HG03469 (cell line): ENCODE results near the gene CCDC40.
"Not testable (repeated sequence)": the region's sequence is repeated elsewhere in the genome, so short reads cannot be mapped to it uniquely, and the experiment has no call there.

Source experiments
- ATAC-seq: cut with Tn5 transposase; IDR thresholded peaks from one replicate; pipeline ENCODE4 v1.9.1; 2021; ENCODE audit warnings: mild to moderate bottlenecking, moderate library complexity, moderate number of reproducible peaks; ENCODE audit not compliant: unreplicated experiment

CCDC40 gene, protein sequence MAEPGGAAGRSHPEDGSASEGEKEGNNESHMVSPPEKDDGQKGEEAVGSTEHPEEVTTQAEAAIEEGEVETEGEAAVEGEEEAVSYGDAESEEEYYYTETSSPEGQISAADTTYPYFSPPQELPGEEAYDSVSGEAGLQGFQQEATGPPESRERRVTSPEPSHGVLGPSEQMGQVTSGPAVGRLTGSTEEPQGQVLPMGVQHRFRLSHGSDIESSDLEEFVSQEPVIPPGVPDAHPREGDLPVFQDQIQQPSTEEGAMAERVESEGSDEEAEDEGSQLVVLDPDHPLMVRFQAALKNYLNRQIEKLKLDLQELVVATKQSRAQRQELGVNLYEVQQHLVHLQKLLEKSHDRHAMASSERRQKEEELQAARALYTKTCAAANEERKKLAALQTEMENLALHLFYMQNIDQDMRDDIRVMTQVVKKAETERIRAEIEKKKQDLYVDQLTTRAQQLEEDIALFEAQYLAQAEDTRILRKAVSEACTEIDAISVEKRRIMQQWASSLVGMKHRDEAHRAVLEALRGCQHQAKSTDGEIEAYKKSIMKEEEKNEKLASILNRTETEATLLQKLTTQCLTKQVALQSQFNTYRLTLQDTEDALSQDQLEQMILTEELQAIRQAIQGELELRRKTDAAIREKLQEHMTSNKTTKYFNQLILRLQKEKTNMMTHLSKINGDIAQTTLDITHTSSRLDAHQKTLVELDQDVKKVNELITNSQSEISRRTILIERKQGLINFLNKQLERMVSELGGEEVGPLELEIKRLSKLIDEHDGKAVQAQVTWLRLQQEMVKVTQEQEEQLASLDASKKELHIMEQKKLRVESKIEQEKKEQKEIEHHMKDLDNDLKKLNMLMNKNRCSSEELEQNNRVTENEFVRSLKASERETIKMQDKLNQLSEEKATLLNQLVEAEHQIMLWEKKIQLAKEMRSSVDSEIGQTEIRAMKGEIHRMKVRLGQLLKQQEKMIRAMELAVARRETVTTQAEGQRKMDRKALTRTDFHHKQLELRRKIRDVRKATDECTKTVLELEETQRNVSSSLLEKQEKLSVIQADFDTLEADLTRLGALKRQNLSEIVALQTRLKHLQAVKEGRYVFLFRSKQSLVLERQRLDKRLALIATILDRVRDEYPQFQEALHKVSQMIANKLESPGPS

DNA sequence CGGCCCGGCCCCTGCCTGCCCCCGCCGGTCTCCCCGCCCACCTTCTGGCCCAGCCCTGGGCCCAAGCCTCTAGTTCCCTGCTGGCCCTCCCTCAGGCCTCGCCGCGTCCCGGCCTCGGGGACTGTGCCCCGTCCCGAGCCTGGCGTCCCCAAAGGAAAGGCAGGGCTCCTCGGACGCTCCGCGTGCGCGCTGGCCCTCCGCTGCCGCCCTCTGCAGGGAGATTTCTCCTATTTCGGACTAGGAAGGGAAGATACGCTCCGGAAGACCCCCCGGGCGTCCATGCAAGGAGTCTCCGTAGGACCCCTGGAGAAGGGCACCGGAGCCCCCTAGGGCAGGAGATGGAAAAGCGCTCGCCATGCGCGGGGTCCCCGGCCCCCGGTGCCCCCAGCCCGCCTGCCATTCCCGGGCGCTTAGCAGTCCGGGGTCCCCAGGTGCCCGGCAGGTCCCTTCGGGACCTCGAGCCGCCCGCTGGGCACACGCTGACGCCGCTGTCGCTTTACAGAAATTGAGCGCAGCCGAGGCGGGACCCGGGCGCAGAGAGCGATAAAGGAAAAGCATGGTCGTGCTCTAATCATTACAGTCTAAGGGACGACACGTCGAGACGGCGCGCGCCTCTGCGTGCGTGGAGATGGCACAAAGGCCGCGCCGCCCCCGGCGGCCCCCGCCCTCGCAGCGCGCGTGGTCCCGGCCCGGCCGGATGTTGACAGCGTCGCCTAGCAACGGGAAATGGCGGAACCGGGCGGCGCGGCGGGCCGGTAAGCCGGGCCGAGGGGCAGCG, at the start of gene CCDC40:
TSS of gene CCDC40 (plus strand) at position 706 of the 778 bp plus-strand sequence. CDS start at position 727, 21 bp downstream.
- ATAC-seq = no peak

DNA sequence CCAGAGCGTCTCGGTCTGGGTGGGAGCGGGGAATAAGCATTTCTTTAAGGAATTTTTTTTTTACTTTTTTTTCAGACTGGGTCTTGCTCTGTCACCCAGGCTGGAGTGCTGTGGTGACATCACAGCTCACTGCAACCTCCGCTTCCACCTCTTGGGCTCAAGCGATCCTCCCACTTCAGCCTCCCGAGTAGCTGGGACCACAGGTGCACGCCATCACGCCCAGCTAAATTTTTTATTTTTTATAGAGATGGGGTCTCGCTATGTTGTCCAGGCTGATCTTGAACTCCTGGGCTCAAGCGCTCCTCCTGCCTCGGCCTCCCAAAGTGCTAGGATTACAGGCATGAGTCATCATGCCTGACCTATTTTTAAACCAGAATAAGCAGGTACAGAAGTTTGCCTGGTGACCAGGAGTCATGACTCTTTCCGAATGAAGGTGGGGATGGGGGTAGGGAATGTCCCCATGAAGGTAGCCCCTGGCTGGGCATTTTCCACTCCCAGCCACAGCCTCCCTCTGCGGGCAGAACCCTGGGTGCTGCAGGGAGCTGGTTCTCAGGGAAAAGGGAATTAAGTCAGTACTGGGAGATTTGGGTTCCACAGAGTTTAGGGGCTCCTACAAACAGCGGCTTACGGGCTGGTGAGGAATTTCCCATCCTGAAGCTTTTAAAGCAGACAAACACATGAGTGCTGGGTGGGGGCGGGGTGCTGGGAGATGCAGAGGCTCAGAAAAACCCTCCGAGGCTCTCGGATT, 49.1 kb upstream of the CCDC40 start:
- ATAC-seq = no peak

DNA sequence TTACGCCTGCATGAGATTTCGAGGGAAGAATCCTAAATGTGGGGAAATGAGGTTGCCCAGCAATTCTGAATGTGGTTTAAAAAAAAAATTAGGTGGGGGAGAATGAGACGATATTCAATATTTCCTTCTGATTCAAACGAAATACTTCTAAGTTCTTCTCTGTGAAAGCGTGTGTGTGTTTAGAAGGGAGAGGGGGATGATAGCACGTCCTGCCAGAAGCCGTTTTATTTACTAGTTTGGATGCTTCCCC, 48.6 kb upstream of the CCDC40 start:
- no peak for ATAC-seq

DNA sequence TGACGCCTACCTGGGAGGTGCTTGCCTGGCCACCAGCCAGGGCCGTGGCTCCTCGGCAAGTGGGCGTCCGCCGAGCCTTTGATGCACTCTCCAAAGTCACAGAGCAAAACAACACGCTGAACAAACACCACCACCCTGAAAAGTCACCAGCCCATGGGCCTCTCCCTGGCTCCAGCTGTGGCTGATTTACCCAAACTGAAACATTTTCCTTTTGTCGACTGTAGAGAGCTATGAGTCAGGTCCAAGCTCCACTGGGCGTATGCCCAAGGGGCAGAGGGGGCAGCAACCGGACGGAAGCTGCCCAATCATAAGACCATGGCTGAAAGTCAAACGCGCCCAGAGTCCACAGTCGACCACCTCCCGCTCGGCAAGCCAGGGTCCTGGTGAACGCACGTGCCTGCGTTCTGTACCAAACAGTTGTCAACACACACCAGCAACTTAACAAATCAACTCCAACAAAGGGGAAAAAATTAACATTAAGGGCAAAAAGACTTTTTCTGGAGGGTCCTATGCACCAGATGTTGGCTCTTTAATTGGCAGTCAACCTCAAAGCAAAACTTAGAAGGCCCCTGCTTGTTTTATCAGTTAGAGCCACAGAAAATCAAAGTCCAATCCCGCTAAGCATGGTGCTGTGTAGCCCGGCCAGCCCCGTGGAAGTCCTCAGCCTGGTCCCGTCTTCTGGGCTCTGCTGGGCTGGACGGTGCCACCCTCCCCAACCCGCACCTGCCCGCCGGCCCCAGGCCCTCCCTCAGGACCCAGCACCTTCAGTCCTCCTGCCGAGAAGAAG, 48.1 kb upstream of the CCDC40 start:
- no peak for ATAC-seq

DNA sequence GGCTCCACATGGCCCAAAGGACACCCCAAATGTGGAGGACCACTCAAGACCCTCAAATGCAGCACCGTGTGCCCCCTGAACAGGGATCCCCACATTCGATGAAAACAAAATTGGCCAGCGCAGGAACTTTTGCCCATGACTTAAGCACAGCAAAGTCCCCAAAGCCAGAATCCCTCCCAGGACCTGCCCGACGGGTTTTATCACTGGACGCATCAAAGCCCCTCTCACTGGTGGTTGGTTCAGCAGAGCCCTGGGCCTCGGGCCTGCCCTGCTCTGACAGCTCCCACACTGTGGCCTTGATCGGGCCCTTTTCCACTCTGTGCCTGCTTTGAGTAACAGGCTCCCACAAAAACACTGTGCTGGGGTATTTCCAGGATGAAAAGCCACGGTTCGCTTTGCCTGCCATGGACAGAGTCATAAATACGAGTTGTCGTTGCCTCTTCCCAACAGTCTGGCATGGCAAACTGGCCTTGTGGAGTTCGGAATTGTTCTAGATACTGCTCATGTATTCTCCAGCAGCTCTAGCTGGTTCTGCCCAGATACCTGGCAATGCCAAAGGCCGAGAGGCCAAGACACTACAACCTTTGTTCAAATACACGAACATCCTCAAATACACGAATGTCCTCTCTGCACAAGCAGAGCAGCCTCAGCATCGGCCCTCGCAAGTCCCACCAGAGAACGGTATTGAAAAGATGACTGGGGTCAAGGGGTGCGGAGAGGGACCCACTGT, 47.2 kb upstream of the CCDC40 start:
- ATAC-seq = no peak

DNA sequence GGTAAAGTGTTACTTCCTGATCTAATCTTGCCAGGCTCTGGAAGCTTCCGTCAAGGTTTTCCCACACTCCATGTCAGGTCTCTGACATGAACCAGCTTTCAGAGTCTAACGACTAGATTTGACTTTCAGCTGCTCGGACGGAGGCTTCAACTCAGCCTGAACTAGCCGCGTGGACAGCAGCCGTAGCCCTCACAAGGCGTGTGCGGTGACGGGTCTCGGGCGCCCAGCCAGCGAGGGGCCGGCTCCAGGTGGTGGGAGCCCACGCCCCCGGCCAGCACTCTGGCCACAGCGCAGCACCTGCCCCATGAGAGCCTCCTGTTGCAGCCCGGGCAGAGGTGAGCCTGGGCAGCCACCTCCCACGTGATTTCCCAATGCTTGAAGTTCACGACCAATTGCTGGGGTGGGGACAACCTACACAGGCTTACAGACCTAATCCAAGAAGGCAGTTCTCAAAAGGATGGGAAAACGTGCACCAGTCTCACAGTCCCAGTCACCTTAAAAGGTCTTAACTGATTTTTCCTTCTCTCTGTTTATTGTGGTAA, 46.3 kb upstream of the CCDC40 start:
- ATAC-seq = no peak

DNA sequence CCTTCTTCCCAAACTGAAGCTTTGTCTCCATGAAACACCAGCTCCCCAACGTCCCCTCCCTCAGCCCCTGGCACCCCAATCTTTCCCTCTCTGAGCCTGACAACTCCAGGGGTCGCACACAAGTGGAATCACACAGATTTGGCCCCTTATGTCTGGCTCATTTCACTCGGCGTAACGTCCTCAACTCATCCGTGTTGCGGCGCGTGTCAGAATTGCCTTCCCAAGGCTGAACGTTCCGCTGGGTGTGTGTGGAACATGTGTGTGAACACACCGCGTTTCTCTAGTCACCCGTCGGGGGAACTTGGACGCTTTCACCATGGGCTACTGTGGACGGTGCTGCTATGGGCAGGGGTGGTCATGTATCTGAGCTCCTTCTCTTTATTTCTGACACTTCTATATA, 45.7 kb upstream of the CCDC40 start:
- ATAC-seq = no peak

DNA sequence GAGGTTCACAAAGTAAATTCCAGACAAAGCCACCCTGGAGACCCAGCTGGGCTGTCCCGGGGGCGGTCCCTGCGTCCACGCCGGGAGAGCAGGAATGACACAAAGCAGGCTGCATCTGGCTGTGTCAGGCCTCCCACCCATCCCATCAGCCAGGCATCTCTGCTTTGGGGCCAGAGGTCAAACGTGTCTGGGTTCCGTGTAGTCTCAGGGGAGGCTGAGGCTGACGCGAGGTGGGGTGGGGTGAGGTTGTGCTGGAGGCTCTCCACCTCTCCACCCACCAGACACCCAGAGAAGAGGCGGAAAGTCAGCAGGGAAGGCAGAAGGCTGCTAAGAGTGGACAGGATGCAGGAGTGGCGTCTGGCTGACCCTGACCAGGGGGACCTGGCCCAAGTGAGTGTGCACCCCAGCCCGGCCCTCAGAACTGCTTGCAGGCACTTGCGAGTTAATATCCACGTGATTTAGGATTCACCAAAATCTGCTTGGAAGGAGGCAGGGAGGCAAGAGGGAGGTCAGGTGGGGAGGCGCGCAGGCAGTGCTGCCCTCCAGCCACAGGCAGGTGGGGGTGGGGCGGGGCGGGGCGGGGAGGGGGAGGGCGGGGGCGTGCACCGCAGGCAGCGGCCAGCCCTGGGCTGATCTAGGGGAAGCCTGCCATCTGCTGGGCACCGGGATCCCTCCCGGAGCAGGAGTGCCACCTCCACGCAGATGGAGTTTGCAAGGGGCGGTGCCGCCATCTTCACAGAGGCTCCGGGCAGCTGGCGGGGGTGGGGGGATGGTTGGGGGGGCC, 45.1 kb upstream of the CCDC40 start:
- ATAC-seq = no peak

DNA sequence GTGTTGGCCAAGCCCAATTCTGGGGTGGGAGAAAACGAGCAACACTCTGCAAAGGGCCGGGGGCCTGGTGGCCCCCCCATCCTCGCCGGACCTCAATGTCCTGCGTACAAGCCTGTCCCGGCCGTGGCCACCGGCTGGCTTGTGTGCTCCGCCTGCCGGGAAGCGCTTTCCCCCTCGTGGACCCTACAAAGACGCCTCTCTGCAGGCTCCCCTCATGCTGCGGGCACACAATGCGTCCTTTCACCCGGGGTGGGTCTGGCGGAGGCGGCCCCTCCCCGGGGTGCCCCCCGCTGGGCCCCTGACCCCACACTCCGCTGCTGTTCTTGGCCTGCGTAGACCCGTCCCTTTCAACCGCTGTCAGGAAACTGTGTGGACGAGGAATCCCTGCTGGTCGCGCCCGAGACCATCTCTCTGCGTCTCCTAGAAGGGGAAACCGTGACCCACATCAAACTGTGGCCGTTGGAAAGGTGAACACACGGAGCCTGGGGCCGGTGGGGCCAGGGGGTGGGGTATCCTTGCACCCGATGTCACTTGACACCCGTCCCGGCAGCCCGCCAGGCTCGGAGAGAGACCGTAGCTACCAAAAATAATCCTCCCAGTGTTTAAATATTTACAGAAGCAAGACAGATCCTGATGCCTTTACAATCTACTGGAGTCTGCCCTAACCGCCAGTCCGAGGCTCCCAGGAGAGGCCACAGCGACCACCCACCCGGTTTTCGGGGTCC, 44.4 kb upstream of the CCDC40 start:
- no peak for ATAC-seq

DNA sequence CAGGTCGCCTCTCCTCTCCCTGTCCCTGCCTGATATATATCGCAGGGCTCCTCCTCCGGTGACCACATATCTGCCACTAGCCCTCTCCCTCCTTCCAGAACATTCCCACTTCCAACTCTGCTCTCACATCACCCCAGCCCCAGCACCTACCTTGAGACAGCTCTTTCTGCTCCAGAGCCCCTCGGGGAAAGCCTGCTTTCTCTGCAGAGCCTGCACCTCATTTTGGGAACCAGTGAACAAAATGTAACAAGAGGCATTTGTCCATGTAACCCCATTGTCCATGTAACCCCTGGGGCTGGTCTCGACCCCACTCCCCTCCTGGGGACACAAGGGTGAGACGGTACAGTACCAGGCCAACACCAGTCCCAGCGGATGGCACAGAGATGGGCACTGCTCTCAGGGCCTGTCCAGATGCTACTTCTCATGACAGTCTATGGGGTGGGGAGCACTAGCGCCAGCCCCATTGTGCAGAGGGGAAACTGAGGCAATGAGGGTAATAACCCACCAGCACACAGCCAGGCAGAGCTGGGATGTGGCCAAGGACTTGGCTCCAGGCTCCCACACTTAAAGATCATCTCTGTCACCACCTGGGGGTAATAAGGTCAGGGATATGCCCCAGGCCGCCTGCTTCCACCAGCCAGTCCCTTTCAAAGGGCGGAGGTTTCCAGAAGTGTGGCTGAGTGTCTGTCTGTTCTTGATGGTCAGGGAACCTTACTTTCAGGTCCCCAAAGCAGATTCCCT, 43.6 kb upstream of the CCDC40 start:
- no peak for ATAC-seq

DNA sequence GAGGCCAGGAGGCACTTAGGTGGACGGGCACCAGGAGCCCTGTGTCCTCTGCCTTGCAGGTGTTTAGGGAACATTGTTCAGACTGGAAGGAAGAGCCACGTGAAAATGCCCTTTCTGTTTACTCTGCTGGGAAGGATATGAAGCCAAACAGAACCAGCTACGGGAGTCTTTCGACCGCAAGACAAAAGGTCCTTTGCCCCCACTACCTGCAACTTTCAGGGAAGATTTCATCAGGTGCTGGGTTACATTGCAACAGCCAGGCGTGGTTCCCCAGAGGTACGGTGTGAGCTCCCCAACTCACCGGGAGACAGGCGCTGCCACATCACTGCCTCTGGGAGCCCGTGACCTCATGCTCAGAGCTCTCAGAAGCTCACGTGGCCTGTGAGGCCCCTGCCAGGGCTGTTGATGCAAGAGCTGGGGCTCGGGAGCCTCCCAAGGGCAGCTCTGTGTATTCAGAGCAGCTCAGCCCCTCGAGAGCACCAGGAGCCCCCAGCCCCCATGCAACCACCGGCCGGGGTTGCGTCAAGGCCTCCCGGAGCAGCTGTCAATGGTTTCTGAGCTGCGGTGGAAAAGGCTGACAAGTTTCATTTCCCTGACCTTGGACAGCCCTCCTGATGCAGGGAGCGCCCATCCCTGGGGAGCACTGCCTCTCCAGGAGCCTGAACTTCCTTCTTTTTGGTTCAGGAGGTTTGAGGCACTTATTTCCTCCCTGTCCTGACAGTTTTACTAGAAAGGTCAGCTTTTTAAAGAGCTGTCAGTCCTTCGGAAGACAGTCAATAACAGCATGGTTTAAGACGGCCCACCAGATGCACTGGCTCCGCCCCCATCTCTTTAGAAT, 42.8 kb upstream of the CCDC40 start:
- no peak for ATAC-seq

DNA sequence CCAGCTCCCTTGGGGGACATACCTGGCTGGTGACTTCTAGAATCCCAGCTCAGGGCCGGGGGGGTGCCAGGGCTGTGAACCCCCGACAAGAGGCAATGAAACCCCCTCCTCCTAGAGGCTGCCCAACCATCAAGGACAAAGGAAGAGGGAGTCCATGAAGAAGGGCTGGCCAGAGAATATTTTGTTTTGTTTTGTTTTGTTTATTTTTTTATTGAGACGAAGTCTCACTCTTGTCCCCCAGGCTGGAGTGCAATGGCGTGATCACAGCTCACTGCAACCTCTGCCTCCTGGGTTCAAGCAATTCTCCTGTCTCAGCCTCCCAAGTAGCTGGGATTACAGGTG, 42.2 kb upstream of the CCDC40 start:
- not testable (repeated sequence) for ATAC-seq

DNA sequence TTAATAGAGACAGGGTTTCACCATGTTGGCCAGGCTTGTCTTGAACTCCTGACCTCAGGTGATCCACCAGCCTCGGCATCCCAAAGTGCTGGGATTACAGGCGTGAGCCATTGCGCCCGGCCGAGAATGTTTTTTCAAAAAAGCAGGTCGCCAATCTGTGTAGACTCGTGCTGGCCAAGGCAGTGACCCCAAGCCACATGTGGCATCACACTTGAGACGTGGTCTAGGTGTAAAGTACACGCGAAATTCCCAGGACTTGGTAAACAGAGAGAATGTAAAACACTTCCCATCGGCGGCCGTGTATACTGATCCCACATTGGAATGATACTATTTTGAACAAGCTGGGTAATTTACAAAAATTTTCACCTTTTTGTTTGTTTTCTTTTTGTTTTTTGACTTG, 41.8 kb upstream of the CCDC40 start:
- ATAC-seq = no peak

DNA sequence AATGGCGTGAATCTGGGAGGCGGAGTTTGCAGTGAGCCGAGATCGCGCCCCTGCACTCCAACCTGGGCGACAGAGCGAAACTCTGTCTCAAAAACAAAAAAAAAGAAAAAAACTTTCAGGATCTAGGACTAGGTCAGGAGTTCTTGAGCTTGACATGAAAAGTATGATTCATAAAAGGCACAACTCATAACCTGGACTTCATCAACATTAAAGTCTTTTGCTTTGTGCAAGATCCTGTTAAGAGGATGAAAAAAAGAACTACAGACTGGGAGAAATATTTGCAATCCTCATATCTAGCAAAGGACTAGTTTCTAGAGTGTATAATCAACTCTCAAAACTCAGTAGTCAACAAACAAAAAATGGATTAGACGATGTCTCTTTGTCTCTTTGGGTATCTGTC, 40.7 kb upstream of the CCDC40 start:
- ATAC-seq = no peak

DNA sequence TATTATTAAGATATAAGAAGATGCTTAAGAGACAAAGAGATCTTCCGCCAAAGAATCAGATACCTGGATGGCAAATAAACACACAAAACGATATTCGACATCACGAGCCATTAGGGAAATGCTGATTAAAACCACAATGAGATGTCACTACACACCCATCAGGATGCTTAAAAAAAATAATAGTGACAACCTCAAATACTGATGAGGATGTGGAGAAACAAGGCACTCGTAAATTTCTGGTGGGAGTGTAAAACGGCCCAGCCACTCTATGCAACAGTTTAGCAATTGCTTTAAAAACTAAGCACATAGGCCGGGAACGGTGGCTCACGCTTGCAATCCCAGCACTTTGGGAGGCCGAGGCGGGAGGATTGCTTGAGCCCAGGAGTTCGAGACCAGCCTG, 40.2 kb upstream of the CCDC40 start:
- no peak for ATAC-seq
